Aortic smooth muscle cell (primary cell): Measurements from ENCODE around the gene C4orf46. TPM values are rescaled to one million over a fixed set of nuclear protein-coding genes. Genes with fewer than 3 reads are reported as not detected.

Experiments
- total RNA-seq: library from RNA; depleted of rRNA; stranded (reverse); fragments of >200 nt; gene quantifications from 2 replicates; pipeline ENCODE4 v1.2.3, GENCODE V29; 2014

The C4orf46 gene
- 15.1 and 19.5 TPM in 2 replicates for total RNA-seq

GRCh38 chr4:158671665-158671914 lies at the start of gene C4orf46:
C4orf46 (minus strand) TSS chr4:158671887; CDS start chr4:158671801, 86 bp downstream.

GRCh38 chr4:158671915-158672806 lies 474 bp upstream of the C4orf46 start, which contains the start of gene ETFDH:
ETFDH (plus strand) TSS chr4:158672296; CDS start chr4:158672457, 161 bp downstream.

Other genes with a start within 250 kb of the C4orf46 start
- 19.6 and 23.9 TPM in 2 replicates for gene RXFP1, start 150.0 kb downstream of the C4orf46 start, total RNA-seq
- 34.9 and 44.9 TPM in 2 replicates for gene ETFDH, start 409 bp upstream of the C4orf46 start, total RNA-seq
- 26.6 and 30.5 TPM in 2 replicates for gene PPID, start 51.5 kb upstream of the C4orf46 start, total RNA-seq
- 47.7 and 91.2 TPM in 2 replicates for gene FNIP2, start 97.1 kb upstream of the C4orf46 start, total RNA-seq